SK-MEL-5 (cell line): ENCODE measurements around the gene MIPOL1. TPM values are rescaled to one million over a fixed set of nuclear protein-coding genes. Genes with fewer than 3 reads are reported as not detected.
"Not testable (repeated sequence)": the region's sequence is repeated elsewhere in the genome, so short reads cannot be mapped to it uniquely, and the experiment has no call there.

Experiments used
- DNase-seq: peaks from one replicate; pipeline ENCODE4 v3.0.0-alpha.2; 2016; ENCODE audit warnings: low read depth, low spot score
- in situ Hi-C: cut with HindIII; loops from 2 replicates; pipeline ENCODE4 v1.10.0; 2016; ENCODE audit warnings: low sequenced_read_pairs, high pct_unique_total_duplicates, low pct_unique_long_range_greater_than_20kb
- total RNA-seq: library from RNA; depleted of rRNA; stranded (reverse); fragments of >200 nt; shearing (Covaris generic); gene quantifications from 2 replicates; pipeline ENCODE4 v1.2.3, GENCODE V29; 2014

The MIPOL1 gene
- total RNA-seq, 1 experiment from 2014 or later: 3.7 TPM

GRCh38 chr14:37181441-37181840 lies 16.3 kb upstream of the MIPOL1 start:
- in situ Hi-C loops: no loop called here
- no peak for DNase-seq

GRCh38 chr14:37184520-37184919 lies 13.2 kb upstream of the MIPOL1 start:
- DNase-seq, in situ Hi-C loops: not testable (repeated sequence)

- DNase-seq: no peak
- in situ Hi-C loops: no loop called here
Observed at GRCh38 chr14:37185670-37186069, 12.1 kb upstream of the MIPOL1 start.

GRCh38 chr14:37186865-37187264 lies 10.9 kb upstream of the MIPOL1 start:
- no peak for DNase-seq
- in situ Hi-C loops: no loop called here

- in situ Hi-C loops: no loop called here
- no peak for DNase-seq
Observed at GRCh38 chr14:37187294-37187693, 10.4 kb upstream of the MIPOL1 start.

GRCh38 chr14:37187840-37188577 lies 9.7 kb upstream of the MIPOL1 start:
- DNase-seq, in situ Hi-C loops: not testable (repeated sequence)

GRCh38 chr14:37189733-37190132 lies 8.0 kb upstream of the MIPOL1 start:
- in situ Hi-C loops: not testable (repeated sequence)

GRCh38 chr14:37194698-37195097 lies 3.0 kb upstream of the MIPOL1 start:
- in situ Hi-C loops: no loop called here
- DNase-seq: no peak

More at GRCh38 chr14:37189733-37190132, 8.0 kb upstream of the MIPOL1 start:
- DNase-seq: not testable (repeated sequence)

GRCh38 chr14:37195327-37195726 lies 2.4 kb upstream of the MIPOL1 start:
- DNase-seq: peak; percentile 2
- in situ Hi-C loops: no loop called here

- no peak for DNase-seq
- in situ Hi-C loops: no loop called here
Observed at GRCh38 chr14:37196604-37197420, 925 bp upstream of the MIPOL1 start.

- no peak for DNase-seq
- in situ Hi-C loops: no loop called here
Observed at GRCh38 chr14:37198273-37198598, 499 bp downstream of the MIPOL1 start.

GRCh38 chr14:37198907-37199306 lies 1.2 kb downstream of the MIPOL1 start:
- no peak for DNase-seq
- in situ Hi-C loops: no loop called here

- in situ Hi-C loops: no loop called here
- DNase-seq: no peak
Observed at GRCh38 chr14:37201724-37202123, 4.0 kb downstream of the MIPOL1 start.

GRCh38 chr14:37202265-37202664 lies 4.5 kb downstream of the MIPOL1 start:
- in situ Hi-C loops: no loop called here

GRCh38 chr14:37202812-37203211 lies 5.1 kb downstream of the MIPOL1 start:
- no peak for DNase-seq
- in situ Hi-C loops: no loop called here

More at GRCh38 chr14:37202265-37202664, 4.5 kb downstream of the MIPOL1 start:
- no peak for DNase-seq

GRCh38 chr14:37203423-37203822 lies 5.7 kb downstream of the MIPOL1 start:
- in situ Hi-C loops: no loop called here

GRCh38 chr14:37205623-37206605 lies 8.2 kb downstream of the MIPOL1 start:
- DNase-seq, in situ Hi-C loops: not testable (repeated sequence)

More at GRCh38 chr14:37203423-37203822, 5.7 kb downstream of the MIPOL1 start:
- DNase-seq: no peak

- in situ Hi-C loops, DNase-seq: not testable (repeated sequence)
Observed at GRCh38 chr14:37209617-37210016, 11.9 kb downstream of the MIPOL1 start.
